NCI-H1417 (cell line): ENCODE data around the gene WDR54.

Experiments
- DNase-seq, 3 experiments: peaks; one replicate each; lab custom pipeline; 2025; lab: John Stamatoyannopoulos, UW

Gene WDR54

DNA sequence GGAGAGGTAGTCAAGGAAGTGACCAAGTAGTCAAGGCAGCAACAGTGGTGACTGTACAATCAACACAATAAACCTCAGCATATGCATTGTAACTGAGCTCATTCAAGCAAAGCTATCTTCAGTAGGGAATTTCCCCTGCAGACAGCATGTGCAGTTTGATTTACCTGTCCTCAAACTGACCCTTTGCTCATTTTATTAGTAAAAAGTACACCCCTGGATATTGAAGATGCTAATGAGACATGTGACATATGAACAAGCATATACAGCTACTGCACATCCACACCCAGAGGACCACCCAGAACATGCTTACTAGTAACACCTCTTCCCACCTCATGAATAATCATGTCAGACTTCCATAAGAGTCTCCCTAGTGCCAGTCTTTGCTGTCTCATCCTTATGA is 15.5 kb upstream of the WDR54 start:
- DNase-seq, result no peak

DNA sequence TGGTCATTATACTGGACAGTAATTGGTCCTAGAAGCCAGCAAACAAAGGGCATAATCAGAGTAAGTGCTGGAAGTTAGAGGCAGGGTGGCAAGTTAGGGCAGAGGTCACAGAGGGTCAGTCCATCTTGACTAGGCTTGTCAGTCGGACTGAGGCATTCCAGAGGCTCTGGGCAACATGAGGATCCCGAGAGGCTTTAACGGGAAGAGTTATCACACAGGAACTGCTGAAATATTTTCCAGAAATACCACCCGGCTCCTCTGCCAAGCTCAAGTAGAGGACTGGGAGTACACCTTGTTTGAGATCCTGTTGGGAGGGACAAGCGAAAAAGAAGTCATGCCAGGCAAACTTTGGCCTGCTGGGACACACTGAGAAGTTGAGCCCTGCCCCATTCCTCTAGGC is 13.8 kb upstream of the WDR54 start:
- DNase-seq, result no peak

DNA sequence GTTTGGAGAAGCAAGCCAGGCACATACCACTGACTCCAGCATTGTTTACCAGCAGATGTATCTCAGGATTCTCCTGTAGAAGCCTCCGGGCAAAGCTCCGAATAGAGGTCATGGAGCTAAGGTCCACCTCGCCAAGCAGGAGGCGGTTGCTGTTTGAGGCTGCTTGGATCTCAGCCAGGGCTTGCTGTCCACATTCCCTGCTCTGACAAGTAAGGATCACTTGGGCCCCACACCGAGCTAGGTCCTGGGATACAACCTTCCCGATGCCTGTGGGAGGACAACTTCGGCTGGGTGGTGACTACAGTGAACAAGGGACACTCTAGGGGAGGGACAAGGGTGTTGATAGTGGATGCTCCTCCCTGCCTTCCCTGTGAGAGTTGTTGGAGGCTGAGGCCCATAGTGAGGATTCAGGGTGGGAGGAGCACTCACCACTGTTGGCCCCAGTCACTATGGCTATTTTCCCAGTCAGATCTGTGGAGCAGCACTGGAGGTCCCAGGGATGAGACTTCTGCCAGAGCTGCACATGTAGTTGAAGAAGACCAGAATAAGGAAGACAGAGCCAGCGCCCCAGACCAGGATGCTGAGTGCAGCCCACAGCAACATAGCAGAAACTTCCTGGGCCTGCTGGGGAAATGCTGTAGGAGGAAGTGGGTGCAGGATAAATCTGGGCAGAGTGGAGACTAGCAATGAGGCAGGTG is 8.4 kb upstream of the WDR54 start:
- no peak for DNase-seq

DNA sequence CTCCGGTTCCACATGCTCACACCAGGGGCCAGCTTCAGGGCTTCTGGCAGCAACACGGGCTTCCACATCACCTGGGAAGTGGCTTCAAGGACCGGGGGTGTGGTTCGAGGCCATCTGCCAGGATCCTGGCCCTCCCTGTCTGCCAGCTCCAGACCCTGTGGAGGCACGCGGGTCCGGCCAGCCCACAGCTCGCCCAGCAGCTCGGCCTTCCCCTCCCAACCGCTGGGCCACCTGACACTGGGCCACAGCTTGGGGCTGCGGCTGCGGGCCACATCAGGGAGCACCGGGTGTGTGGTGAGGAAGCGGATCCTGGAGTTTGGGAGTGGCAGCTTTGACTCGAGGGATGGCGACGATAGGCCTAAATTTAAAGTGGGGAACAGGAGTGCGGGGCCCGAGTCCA is 7.1 kb upstream of the WDR54 start:
- no peak for DNase-seq

DNA sequence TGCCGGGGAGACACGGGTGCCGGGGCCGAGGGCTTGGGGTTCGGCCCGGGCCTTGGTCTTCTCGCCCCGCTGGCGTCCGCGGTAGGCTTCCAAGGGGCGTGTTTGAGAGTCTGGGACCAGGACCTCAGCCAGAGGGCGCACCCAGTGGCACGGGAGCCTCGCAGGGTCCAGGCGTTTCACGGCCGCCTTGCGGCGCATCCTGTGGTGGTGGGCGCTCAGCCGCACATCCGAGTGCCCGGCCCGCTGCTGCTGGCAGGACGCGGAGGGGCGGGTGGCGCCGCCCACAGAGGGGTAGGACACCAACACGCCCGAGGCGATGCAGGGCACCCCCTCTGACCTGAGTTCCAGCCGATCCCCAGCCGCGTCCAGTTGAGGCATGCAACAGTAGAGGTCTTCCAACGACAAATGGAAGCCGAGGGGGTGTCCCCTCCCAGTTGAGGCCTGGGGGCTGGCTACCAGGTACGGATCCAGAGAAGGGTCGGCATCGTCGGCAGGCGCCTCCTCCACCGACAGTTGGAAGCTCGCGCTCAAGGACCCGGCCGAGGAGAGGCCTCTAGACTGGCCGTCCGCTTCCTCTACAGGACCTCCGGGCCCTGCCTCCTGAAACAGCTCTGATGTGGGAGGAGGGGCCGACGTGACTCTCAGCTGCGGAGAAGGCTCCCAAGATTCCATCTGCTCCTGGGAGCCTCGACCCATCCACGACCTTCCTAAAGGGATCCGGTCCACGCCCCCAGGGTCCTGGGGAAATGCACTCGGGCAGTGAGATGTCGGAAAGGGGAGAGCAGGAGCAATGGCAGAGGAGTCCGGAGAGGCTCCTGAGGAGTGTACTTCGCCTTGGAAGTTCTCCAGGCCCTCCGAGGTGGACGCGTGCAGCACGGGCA is 6.4 kb upstream of the WDR54 start:
- DNase-seq, result no peak

DNA sequence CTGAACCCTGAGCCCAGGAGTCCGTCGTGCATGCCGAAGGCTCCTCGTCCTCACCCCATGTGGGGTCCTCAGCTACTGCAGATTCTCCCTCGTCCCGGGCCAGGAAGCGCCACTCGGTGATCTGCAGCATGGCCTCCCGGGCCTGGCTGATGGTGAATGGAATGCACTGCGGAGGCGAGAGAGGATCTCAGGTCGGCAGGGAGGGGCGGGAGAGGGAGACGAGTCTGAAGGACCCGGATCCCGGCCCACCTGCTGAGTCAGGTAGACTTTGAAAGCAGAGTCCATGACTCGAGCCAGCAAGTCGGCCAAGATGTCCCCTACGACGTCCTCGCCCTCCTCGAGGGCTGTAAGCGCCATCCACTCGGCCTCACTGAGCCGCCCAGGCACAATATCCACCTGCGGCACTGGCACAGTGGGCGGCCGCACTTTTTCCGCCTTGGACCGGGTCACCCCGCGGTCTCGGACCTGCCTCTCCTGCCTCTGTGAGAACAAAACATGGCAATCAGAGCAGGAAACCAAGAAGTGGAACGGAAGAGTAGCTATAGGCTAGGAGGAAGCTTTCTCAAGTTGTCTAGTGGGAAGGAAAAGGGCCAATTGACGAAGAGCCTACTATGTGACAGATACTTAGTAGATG is 5.7 kb upstream of the WDR54 start:
- DNase-seq, result no peak

DNA sequence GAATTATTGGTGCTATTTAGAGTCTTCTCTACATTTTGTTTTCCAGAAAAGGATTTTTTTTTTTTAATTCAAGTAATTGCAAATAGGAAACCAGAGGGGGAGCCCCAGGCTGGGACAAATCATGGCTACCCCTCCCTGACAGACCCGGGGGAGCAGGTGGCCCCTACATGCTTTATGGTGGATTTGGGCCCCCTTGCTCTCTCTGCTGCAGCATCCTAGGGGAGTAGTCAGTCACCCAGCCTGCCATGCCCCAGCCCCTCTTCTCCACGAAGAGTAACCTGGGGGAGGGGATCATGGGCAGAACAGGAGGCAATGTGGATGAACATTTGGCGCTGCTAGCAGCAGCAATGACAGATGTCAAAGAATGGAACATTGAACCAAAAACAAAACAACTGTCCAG is 4.8 kb upstream of the WDR54 start:
- no peak for DNase-seq

DNA sequence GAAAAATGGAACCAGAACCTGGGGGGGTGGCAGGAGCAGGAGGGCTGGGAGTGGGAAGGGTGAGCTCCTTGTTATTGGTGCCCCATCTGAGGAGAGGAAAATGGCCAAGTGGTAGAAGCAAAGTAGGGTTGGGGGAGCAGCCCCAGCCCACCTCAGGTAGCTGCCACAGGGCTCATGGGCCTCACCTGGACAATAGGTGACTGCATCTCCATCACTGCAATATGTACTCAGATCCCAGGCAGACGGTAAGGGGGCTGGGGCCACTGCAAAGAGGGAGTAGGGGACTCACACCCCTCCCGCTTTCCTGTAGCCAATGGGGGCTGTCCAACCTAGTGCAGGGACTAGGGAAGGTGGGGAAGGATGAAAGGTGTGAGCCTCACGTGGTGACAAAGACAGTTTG is 4.3 kb upstream of the WDR54 start:
- DNase-seq, result no peak

DNA sequence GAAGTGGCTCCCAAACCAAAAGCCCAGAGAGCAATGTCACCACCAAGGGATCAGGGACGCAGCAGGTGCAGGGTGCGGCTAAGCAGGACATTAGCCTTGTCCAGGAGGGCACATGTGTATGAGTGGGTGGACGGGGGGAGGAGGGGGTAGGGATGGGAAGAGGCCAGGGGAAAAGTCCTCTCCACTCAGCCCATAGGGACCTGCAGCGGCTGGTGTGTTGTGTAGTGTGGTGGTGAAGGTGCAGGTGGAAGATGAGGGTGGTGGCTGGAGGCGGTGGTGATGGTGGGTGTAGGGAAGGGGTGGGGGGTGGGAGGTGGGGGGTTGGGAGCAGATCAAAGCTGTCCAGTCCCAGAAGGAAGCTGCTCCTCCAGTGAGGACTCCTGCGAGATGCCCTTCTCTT is 3.8 kb upstream of the WDR54 start:
- DNase-seq, result no peak

DNA sequence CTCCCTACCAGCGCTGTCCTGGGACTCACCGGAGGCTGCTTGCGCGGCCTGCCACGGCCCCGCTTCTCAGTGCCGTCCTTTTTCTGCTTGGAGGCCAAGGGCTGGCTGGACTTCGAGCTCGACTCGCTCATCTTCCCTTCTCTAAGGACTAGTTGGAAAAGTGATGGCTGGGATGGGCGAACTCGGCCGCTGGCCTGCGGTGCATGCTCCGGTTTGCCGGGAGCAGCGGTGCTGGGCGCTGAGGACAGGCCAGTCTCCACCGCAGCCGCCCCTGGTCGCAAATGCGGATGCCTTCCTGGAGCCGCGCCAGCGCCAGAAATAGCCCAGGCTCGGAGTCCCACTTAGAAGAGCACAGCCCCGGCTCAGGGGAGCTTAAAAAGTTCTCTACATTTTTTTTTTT is 3.2 kb upstream of the WDR54 start:
- no peak for DNase-seq

DNA sequence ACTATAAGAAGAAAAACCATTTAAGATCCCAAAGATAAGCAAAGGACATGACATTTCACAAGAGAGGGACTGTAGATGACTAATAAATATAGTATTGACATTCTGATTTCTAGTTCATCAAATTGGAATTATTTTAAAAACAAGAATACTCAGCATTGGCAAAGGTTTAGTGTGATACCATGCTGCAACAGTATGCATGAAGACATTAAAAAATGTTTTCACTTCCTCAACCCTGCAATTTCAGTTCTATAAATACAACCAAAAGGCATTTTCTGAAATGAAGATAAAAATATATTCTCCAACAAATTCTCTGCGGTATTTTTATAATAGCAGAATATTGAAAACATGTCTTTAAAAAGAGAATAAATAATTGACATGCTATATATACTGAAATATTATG is 2.2 kb upstream of the WDR54 start:
- no peak for DNase-seq

DNA sequence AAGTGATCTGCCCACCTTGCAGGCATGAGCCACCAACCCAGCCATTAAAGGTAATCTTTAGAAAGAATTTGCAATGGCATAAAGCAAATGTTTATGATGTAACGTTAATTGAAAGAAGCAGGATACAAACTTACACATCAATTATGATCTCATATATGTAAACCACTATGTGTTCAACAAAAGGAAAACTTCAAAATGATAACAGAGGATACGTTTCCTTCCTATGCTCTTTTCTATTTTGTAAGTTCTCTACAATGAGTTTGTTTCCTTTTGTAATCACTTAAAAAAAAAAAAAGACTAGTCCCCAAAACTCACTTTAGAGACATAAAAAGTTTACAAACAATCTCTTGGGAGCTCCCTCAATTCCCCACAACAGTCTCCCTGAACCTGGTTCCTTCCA is 1.5 kb upstream of the WDR54 start:
- DNase-seq, result no peak

DNA sequence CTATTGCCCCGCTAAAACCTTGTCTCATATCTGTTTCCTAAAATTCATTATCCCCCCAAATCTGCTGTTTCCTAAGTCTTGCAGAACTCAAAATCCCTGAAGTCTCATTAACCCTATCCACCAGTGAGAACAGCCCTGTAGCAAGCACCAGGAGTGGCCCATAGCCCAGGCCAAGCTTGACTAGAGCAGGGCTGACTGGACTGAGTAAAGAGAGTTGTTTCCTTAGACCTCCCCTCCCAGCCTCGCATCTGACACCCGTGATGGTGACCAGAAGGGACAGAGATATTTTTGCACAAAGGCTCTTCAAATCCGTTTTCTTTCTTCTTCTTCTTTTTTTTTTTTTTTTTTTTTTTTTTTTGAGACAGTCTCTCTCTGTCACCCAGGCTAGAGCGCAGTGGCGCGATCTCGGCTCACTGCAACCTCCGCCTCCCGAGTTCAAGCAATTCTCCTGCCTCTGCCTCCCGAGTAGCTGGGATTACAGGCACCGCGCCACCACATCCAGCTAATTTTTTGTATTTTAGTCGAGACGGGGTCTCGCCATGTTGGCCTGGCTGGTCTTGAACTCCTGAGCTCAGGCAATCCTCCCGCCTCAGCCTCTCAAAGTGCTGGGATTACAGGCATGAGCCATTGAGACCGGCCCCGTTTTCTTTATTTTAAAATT is 957 bp upstream of the WDR54 start:
- DNase-seq, result peak in 2 of 3 experiments; percentile 68

DNA sequence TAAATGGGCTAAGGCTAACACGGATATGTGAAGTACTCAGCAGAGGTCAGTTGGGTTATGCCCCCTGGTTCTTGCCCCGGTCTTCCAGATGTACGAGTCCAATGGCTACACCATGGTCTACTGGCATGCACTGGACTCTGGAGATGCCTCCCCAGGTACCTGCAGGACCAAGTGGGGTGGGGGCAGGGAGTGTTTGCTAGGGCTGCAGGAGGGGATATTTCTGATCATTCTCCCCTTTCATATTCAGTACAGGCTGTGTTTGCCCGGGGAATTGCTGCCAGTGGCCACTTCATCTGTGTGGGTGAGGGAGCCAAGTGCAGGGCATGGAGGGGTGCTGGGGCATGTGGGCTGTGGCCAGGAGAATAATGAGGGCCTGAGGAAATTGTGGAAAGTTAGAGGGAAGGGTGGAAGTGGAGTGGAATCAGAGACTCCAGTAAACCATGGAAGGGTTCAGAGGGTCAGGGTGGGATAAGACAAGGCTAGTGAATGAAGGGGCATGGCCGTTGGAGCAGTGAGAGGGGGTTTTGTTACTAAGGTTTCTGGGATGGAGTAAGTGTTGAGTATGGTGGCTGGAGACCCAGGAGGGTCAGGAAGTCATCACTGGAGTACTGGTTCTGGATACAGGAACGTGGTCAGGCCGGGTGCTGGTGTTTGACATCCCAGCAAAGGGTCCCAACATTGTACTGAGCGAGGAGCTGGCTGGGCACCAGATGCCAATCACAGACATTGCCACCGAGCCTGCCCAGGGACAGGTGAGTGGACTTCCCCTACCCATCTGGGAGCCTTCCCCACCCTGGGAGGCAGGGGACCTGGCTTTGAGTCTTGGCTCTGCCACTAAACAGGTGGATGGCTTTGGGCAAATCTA is 1.9 kb downstream of the WDR54 start:
- DNase-seq, result no peak

DNA sequence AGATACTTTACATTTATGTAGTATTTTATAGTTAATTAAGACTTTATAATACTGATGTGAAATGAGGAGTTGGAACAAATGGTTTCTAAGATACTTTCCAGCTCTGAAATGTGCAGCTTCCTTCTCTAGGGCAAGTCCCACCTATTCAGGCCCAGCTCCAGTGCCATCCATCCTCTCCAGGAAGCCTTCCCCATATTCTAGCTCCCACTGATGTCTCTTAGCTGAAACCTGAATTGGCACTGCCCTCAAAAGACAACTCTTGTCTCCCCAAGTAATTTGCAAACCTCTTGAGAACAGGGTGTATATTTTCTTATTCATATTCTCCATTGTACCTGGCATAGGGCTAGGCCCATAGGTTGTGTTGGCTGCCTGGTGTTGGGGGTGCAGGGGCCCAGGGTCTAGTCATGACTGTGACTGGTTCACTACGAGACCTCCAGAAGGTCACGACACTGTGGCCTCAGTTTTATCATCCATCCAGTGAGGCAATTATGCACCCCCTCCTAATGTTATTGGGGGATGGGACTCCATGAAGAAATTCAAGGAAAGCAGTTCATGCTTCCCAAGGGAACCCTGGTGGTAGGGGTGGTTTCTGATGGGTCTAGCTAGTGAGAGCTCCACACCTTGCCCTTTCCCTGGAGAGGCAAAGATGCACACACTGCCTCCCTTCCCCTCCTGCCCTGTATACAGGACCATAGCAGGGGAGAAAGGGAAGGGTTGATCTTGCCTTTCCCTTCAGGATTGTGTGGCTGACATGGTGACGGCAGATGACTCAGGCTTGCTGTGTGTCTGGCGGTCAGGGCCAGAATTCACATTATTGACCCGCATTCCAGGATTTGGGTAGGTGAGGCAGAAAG is 2.8 kb downstream of the WDR54 start:
- no peak for DNase-seq

DNA sequence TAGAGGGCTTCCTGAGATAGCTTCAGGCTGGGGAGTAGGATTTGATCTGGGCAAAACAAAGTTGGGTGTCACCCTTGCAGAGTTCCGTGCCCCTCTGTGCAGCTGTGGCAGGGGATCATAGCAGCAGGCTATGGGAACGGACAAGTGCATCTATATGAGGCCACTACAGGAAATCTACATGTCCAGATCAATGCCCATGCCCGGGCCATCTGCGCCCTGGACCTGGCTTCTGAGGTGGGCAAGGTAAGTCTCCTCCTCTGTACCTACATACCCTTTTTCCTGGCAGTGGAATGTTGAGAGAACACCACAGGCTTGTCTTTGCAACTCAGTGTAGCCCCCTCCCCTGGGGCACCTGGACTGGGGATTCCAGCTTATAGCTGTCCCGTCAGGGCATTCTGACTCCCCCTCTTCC is 3.5 kb downstream of the WDR54 start:
- no peak for DNase-seq

DNA sequence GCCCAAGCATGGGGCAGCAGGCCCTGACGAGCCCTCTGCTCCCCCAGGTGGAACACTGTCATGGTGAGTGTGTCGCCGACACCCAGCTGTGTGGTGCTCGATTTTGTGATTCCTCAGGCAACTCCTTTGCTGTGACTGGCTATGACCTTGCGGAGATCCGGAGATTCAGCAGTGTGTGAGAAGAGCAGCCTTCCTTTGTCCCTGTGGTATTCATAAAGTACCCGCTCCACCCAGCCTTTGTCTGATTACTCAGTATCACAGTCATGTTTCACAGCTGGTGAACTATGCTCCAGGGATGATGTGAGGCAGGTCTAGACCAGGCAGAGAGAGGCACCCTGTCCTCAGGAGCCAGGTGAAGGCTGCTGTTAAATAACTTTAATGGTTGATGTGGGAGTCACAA is 4.0 kb downstream of the WDR54 start:
- no peak for DNase-seq

DNA sequence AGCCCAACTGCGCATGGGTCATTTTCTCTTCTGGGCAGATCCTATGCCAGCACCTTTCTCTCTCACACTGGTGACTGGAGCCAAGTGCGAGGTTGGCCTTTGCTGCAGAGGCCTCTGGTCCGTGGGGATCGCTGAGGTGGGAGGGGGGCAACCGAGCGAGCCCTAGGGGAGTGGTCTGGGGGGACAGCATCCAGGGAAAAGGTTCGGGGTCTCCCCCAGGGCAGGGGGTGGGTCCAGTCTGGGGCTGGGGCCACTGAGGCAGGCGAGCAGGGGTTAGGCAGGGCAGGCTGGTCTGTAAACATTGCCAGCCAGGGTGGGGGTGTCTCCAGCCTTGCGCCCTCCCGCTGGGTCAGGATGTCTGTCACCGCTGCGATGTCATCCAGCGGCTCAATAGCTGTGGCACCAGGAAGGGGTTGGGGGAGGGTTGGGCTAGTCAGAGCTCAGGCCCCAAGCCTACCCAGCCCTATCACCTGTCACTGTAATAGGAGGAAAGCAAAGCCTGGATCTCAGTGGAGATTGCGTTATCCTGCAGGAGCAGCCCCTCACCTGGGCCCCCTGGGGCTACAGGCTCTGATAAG is 4.7 kb downstream of the WDR54 start:
- no peak for DNase-seq

DNA sequence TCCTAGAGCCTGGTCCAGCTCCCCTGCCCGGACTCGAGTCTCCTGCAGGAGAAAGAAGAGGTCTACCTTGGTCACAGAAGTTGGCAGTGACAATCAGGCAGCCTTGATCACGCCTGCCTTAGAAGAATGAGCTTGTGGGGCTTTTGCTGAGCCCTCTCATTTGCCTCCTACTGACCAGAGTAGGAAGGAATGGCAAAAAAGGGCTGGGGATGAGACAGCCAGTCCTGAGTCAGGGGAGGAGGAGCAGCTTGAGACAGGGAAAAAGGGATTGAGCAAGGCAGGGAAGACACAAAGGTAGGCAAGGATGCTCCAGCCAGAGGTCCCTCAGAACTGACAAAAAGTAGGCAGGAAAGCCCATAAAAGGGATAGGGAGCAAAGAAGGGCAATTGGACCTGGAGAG is 6.0 kb downstream of the WDR54 start:
- DNase-seq, result no peak

DNA sequence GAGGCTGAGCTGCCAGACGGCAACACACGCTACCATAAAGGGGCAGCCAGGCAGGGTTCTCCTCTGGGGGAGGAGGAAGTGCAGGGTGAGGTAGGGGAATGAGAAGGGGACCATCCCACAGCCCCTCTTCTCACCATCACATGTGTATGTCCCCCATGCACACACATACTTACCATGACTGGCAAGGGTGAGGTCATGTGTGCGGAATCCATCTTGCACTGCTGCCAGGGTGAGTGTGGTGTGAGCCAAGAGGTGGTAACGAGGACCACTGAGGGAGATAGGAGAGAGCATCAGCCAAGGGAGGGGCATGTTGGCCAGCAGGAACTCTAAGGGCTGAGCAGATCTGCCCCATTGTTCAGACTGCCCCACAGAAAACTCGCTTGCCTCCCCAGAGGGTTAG is 7.1 kb downstream of the WDR54 start:
- DNase-seq, result no peak
